Activated T-cell treated with anti-CD3 and anti-CD28 coated beads for 1 hour (primary cell): Measurements from ENCODE around the gene TIMP3.

ENCODE experiments used
- DNase-seq: peaks from one replicate; pipeline ENCODE4 v3.0.0-alpha.2; 2020; ENCODE audit warnings: low read depth

TIMP3 gene

GRCh38 chr22:32882774-32883530 is 81.4 kb downstream of the TIMP3 start:
- no peak for DNase-seq

- DNase-seq, result no peak
Measured at GRCh38 chr22:32887324-32887980, 85.9 kb downstream of the TIMP3 start.

GRCh38 chr22:32888976-32889375 is 87.5 kb downstream of the TIMP3 start:
- no peak for DNase-seq

- DNase-seq, result no peak
Measured at GRCh38 chr22:32896891-32897290, 95.4 kb downstream of the TIMP3 start.

- no peak for DNase-seq
Measured at GRCh38 chr22:32897400-32897799, 95.9 kb downstream of the TIMP3 start.

- DNase-seq, result no peak
Measured at GRCh38 chr22:32900886-32901635, 99.6 kb downstream of the TIMP3 start.

GRCh38 chr22:32901925-32902324 is 100.4 kb downstream of the TIMP3 start:
- no peak for DNase-seq

- DNase-seq, result no peak
Measured at GRCh38 chr22:32903507-32903906, 102.0 kb downstream of the TIMP3 start.

GRCh38 chr22:32904044-32904443 is 102.5 kb downstream of the TIMP3 start:
- DNase-seq, result no peak

GRCh38 chr22:32905400-32905799 is 103.9 kb downstream of the TIMP3 start:
- no peak for DNase-seq

GRCh38 chr22:32909581-32910428 is 108.3 kb downstream of the TIMP3 start:
- DNase-seq, result no peak

GRCh38 chr22:32910429-32910772 is 108.9 kb downstream of the TIMP3 start:
- no peak for DNase-seq

- DNase-seq, result no peak
Measured at GRCh38 chr22:32911503-32911902, 110.0 kb downstream of the TIMP3 start.
